GM12878 (cell line): ENCODE results near the gene MPRIP. TPM values are rescaled to one million over a fixed set of nuclear protein-coding genes. Genes with fewer than 3 reads are reported as not detected.

ENCODE experiments used
- ATAC-seq: fragments of 200-7000 bp; cut with Tn5 transposase; 3 replicates; pipeline ENCODE4 v1.9.1; 2020; ENCODE audit warnings: mild to moderate bottlenecking, moderate library complexity
- BruUV-seq: library from RNA; stranded (reverse); fragments of 400-500 nt; replicated peaks from 2 replicates; lab custom pipeline; 2021; lab: Mats Ljungman, UMichigan
- CTCF ChIA-PET: fragments of 300-600 bp; sonication (Branson Sonifier 250); formaldehyde crosslinking; extraction: SDS; loops from one replicate; lab custom pipeline; 2021; ENCODE audit warnings: inconsistent platforms; lab: Yijun Ruan, JAX
- POLR2A ChIA-PET: fragments of 350-600 bp; formaldehyde crosslinking; extraction: SDS; loops from one replicate; lab custom pipeline; 2021; ENCODE audit warnings: inconsistent platforms; lab: Charles Lee
- RAD21 ChIA-PET: fragments of 300-600 bp; sonication (Branson Sonifier 250); formaldehyde crosslinking; loops from one replicate; lab custom pipeline; 2023; ENCODE audit warnings: antibody characterized with exemption; ENCODE audit not compliant: unreplicated experiment; lab: Charles Lee
- SMC1A ChIA-PET: fragments of 300-600 bp; sonication (Branson Sonifier 250); formaldehyde crosslinking; loops from one replicate; lab custom pipeline; 2023; ENCODE audit not compliant: unreplicated experiment, uncharacterized antibody; lab: Charles Lee
- DNase-seq: peaks from one replicate; pipeline ENCODE4 v3.0.0-alpha.2; 2011; ENCODE audit warnings: low read depth, low spot score
- FAIRE-seq: peaks from 3 replicates; lab custom pipeline; 2011; peaks lifted over from hg19 to GRCh38; lab: Jason Lieb, UNC
- H2AFZ ChIP-seq: 2 replicates; pipeline ENCODE4 v1.6.0; 2011; ENCODE audit warnings: low read depth, low read length, control low read depth; ENCODE audit not compliant: control insufficient read depth
- H3K27ac ChIP-seq: 2 replicates; pipeline ENCODE4 v1.5.1; 2011; ENCODE audit warnings: control low read depth; ENCODE audit not compliant: control insufficient read depth, insufficient read depth
- H3K27me3 ChIP-seq, 2 experiments: replicated peaks in 1 of 2; 2 replicates each; pipeline versions ENCODE4 v1.6.0 to v1.6.1; 2011; ENCODE audit warnings: low read length in 1 of 2; ENCODE audit not compliant: control insufficient read depth in 2 of 2, insufficient read depth in 2 of 2
- H3K36me3 ChIP-seq, 2 experiments: 2 replicates each; pipeline ENCODE4 v1.5.1; 2011; ENCODE audit warnings: low read length in 1 of 2; ENCODE audit not compliant: control insufficient read depth in 2 of 2, insufficient read depth in 2 of 2
- H3K4me1 ChIP-seq: 2 replicates; pipeline ENCODE4 v1.6.1; 2011; ENCODE audit warnings: mild to moderate bottlenecking, low read length, moderate library complexity, mixed read lengths; ENCODE audit not compliant: control insufficient read depth, insufficient read depth
- H3K4me2 ChIP-seq: 2 replicates; pipeline ENCODE4 v1.6.0; 2011; ENCODE audit warnings: control low read depth; ENCODE audit not compliant: control insufficient read depth, insufficient read depth
- H3K4me3 ChIP-seq: fragments of 200-600 bp; sonication (generic); 2 replicates; pipeline ENCODE4 v1.5.1; 2016
- H3K79me2 ChIP-seq: 2 replicates; pipeline ENCODE4 v1.6.0; 2011; ENCODE audit warnings: low read length; ENCODE audit not compliant: control insufficient read depth, insufficient read depth
- H3K9ac ChIP-seq: 2 replicates; pipeline ENCODE4 v1.8.0; 2011; ENCODE audit warnings: low read length, control low read depth, mixed read lengths; ENCODE audit not compliant: control insufficient read depth, insufficient read depth
- H3K9me3 ChIP-seq: replicated peaks from 3 replicates; pipeline ENCODE4 v1.5.1; 2011; ENCODE audit warnings: mild to moderate bottlenecking, low read length; ENCODE audit not compliant: control insufficient read depth, insufficient read depth
- H4K20me1 ChIP-seq: 2 replicates; pipeline ENCODE4 v1.6.0; 2011; ENCODE audit not compliant: control insufficient read depth, insufficient read depth
- RELB ChIP-seq: fragments of 450-650 bp; IDR thresholded peaks from 2 replicates; pipeline ENCODE4 v1.6.1; 2017; ENCODE audit warnings: low read depth, mild to moderate bottlenecking, moderate library complexity
- SMAD5 ChIP-seq: IDR thresholded peaks from 2 replicates; pipeline ENCODE4 v1.6.1; 2016; ENCODE audit warnings: antibody characterized with exemption, low read depth
- ZNF24 ChIP-seq: fragments of 450-650 bp; IDR thresholded peaks from 2 replicates; pipeline ENCODE4 v1.6.1; 2017; ENCODE audit warnings: antibody characterized with exemption, mild to moderate bottlenecking
- WGBS: methylation state at CpG from one replicate; pipeline ENCODE4 v1.1.6; 2016; ENCODE audit warnings: low lambda C conversion rate; ENCODE audit not compliant: insufficient replicate concordance, insufficient coverage; ENCODE audit errors: missing lambda C conversion rate; 5-methylcytosine and 5-hydroxymethylcytosine counted together
- in situ Hi-C: fragments of 300-500 bp; cut with MboI; formaldehyde crosslinking; loops from 9 replicates; pipeline ENCODE4 v1.14.3; 2018; ENCODE audit warnings: mixed read lengths
- intact Hi-C: fragments of 100-400 bp; cut with micrococcal nuclease; formaldehyde crosslinking; loops from one replicate; pipeline ENCODE4 v1.14.2; 2022; ENCODE audit not compliant: unreplicated experiment
- polyA plus RNA-seq, 11 experiments: library from polyadenylated mRNA; depleted of rRNA in 4 of 11; unstranded in 6 of 11; stranded (reverse) in 5 of 11; fragments of >200 nt; fragmentation: Nextera tagmentation in 4 of 11; fragmentation: Illumina TruSeq in 1 of 11; extraction: Ambion mirVana in 4 of 11; extraction: Trizol in 1 of 11; gene quantifications; 1 replicate in 1 of 11; 2 replicates in 10 of 11; pipeline versions ENCODE4 v1.2.1 to v1.2.3, GENCODE V29; 2011 to 2016; ENCODE audit warnings: inconsistent platforms in 2 of 11, missing spikeins in 2 of 11, low read depth in 1 of 11
- total RNA-seq, 4 experiments: library from RNA; depleted of rRNA in 3 of 4; stranded (reverse); fragments of >200 nt in 3 of 4; fragmentation: Illumina TruSeq in 1 of 4; extraction: Trizol in 1 of 4; gene quantifications; 2 replicates each; pipeline versions ENCODE4 v1.2.1 to v1.2.3, GENCODE V29; 2013 to 2021

The MPRIP gene
- total and polyA plus RNA-seq, 10 of the 15 experiments (the other 5 are each of a cell fraction or from before 2014, with no cell fraction given): 16.5 to 168 (median 71.7) TPM

- TF ChIP-seq RELB: peak; percentile 52; the same call in 1 of the 2 replicates
Observed at GRCh38 chr17:17044846-17045561, 2.7 kb downstream of the MPRIP start (continued).

- Histone ChIP-seq H3K9ac (no peak overlapping the region), H2AFZ (no peak overlapping the region), H3K4me2 (peak overlapping the region; percentile 51), H3K27ac (0 out of 2 replicates have a peak overlapping the region, but pooled peaks have one; percentile 13), H3K4me3 (no peak overlapping the region), H4K20me1 (peaks cover 9% of the 10 kb centered on the region; the same call in 1 of the 2 replicates), H3K4me1 (peaks cover 32% of the 10 kb centered on the region), H3K9me3 (no peaks in the 10 kb centered on the region; the same call in 2 of the 3 replicates), H3K79me2 (peaks cover 90% of the 10 kb centered on the region), H3K36me3 (peaks cover 4 to 5% of the 10 kb centered on the region in 2 experiments), H3K27me3 (no peaks in the 10 kb centered on the region)
- whole genome bisulfite sequencing: 85% methylated on average over 6 of the region's 6 CpGs
- POLR2A ChIA-PET: interaction anchor here (1.1 kb wide), 1 partner anchor 12 kb away, joined by 3 read pairs; no protein-coding TSS in a partner anchor
- no TSS peak for BruUV-seq
- FAIRE-seq: no peak
- no peak for TF ChIP-seq ZNF24
- TF ChIP-seq SMAD5: no peak
- no peak for ATAC-seq
- SMC1A ChIA-PET: no interaction called here
- RAD21 ChIA-PET: no interaction called here
- intact Hi-C loops (no loop called here), in situ Hi-C loops (no loop called here)
- DNase-seq: no peak
- CTCF ChIA-PET: no interaction called here
Observed at GRCh38 chr17:17048106-17048505, 5.8 kb downstream of the MPRIP start.
